Activated CD8-positive, alpha-beta memory T cell treated with anti-CD3 and anti-CD28 coated beads, Interleukin-2, amount 50 U/mL, for 24 hours (primary cell): ENCODE measurements around the gene CHRND.

Experiments used
- DNase-seq: peaks from one replicate; pipeline ENCODE4 v3.0.0-alpha.2; 2020; ENCODE audit errors: extremely low read depth

Gene CHRND

DNA sequence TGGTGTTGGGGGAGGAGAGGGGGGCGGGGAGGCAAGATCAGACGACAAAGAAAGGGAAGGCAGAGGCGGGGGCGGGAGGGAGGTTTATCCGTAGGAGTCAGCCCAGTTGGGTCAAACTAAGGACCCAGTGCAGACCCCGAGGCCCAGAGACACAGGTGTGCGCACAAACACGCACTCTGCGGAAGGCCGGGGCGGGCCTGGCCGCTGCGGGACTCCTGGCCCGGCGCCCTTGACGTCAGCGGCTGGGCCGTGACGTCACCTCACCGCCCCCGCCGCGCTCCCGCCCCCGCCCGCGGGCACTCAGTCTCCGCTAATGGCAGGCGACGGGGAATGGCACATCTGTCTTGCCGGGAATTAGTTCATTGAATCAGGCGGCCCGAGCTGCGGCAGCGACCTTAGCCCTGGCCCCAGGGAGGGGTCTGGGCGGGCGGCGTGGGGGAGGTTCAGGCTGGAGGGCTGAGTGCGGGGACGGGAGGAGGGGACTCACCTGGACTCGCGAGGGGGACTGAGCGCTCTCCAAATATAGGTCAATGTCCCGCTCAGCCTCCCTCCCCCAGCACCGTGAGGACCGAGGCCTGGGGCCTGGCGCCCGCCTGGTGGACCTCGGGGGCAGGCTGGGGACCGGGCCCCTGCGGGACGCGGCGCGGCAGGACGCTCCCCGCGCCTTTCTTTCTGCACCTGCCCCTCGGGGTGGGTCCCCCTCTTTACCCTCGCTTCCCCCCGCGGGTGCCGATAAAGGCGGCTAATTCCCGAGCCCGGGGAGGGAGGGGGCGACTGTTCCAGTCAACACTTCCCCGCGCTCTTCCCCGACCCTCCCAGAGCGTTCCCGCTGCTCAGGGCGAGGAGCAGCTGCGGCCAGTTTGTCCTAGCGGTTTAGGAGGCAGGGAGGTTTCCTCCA is 22.8 kb upstream of the CHRND start:
- DNase-seq = no peak

- DNase-seq = no peak
Observed at GRCh38 chr2:232503809-232504323, 22.1 kb upstream of the CHRND start.

- no peak for DNase-seq
Observed at GRCh38 chr2:232504438-232504837, 21.5 kb upstream of the CHRND start.

DNA sequence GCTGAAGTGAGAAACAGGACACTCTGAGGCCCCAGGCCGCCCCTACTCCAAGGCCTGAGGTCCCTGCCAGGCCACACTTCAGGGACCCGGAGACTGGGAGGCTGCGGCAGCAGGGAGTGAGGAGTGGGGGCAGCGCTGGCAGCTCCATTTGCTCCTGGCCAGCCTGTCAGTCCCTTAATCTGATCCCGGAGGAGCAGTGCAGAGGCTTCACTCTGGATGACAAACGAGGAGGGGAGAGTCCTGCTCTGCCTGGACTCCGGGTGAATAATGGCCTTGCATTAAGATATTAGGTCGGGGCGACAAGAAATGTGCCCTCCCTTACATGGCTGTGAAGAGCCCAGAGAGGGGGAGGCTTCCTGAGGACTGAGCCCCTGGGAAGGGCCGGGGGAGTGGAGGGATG is 20.1 kb upstream of the CHRND start:
- no peak for DNase-seq

- no peak for DNase-seq
Observed at GRCh38 chr2:232506709-232507108, 19.3 kb upstream of the CHRND start.

- DNase-seq = no peak
Observed at GRCh38 chr2:232508251-232508650, 17.7 kb upstream of the CHRND start.

GRCh38 chr2:232511336-232511890 is 14.5 kb upstream of the CHRND start:
- no peak for DNase-seq

DNA sequence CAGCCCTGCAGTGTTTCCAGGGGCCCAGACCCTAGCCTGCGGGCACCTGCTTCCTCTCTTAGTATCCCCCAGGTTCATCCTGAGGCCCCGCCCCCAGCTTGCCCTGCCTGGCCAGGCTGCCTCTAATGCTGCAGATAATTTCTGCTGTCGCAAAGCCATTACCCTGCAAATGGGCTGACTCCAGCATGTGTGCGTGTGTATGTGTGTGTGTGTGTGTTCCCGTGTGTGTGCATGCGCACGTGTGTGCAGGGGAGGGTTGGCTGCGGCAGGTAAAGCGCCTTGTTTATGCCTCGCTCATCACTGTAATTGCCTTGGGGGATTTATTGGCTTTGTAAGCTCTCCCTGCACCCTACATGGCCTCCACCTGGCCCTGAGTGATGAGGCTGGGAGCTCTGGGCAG is 13.4 kb upstream of the CHRND start:
- DNase-seq = no peak

DNA sequence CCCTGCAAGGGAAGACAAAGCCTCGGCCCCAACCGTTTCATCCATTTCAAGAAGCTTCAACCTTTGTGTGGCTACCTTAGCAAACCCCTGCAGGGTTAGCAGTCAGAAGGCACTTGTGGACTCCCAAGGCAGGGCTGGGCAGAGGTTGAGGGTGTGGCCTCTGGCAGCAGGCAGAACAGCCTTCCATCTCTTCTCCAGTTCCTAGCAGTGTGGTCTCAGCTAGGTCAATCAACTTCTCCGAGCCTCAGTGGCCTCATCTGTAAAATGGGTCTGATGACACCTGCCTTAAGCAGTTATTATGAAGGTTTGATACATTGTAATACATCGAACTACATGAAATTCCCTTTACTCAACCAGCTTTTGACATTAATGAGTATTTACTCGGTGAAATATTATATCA is 12.6 kb upstream of the CHRND start:
- no peak for DNase-seq

- no peak for DNase-seq
Observed at GRCh38 chr2:232515639-232516038, 10.3 kb upstream of the CHRND start.

DNA sequence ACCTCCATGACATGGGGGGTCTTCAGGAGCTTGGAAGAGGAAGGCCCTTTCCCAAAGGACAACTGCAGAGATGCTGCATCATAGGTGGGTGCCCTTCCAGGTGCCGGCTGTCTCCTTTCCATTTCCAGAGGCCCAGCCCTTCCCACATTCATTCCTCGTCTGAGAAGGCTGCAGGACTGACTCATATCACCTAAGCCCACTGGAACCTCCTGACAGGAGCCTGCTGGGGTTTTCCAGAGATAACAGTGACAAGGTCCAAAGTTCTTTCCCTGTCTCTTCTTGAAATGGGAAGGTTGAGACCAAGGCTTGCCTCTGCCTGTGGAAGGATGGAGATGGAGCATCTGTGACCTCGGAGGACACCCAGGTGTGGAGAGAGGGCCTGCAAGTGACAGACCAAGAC is 9.4 kb upstream of the CHRND start:
- no peak for DNase-seq

- no peak for DNase-seq
Observed at GRCh38 chr2:232518844-232519243, 7.1 kb upstream of the CHRND start.

- no peak for DNase-seq
Observed at GRCh38 chr2:232519581-232520438, 6.2 kb upstream of the CHRND start, which contains the start of gene PRSS56. Gene PRSS56 (plus strand): TSS chr2:232520388. CDS start chr2:232520599, 211 bp downstream.

GRCh38 chr2:232520489-232520888 is 5.5 kb upstream of the CHRND start:
- no peak for DNase-seq

DNA sequence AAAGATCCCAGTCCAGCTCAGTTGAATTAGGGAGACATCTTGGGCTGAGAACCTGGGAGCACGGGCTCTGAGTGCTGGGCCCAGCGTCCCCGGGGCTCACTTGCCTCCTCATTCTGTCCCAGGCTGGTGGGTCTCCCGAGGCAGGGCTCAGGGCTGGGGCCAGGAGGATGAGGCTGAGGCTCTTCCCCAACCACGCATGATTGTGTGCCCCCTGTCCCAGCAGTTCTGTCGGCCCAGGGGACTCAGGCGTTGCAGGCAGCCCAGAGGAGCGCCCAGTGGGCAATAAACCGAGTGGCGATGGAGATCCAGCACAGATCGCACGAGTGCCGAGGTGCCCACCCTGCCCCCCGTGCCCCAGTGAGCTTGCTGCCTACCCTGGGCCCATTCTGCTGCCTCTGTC is 4.9 kb upstream of the CHRND start:
- DNase-seq = no peak

- no peak for DNase-seq
Observed at GRCh38 chr2:232521959-232522622, 3.9 kb upstream of the CHRND start.

DNA sequence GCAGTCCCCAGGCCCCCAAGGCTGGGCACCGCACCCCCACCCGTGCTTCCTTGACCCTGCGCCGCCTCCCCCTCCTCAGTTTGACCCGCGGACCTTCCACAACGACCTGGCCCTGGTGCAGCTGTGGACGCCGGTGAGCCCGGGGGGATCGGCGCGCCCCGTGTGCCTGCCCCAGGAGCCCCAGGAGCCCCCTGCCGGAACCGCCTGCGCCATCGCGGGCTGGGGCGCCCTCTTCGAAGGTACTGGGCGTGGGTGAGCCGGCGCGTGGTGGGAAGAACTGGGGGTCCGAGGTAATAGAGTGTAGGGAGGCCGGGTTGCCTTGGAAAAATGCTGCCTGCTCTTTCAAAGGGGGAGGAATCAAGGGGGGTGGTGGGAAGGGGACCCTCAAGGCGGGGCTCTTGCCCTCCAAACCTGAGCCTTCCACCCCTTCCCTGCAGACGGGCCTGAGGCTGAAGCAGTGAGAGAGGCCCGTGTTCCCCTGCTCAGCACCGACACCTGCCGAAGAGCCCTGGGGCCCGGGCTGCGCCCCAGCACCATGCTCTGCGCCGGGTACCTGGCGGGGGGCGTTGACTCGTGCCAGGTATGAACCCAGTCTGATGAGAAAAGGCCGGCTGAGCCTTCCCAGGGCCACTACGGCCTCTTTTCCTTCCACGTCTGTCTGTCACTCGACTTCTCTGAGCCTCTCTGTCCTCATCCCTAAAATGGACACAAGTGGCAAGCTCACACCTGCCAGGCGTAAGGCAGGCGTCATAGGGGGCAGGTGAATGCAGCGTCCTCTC is 3.1 kb upstream of the CHRND start:
- no peak for DNase-seq

- DNase-seq = no peak
Observed at GRCh38 chr2:232523402-232523681, 2.6 kb upstream of the CHRND start.

- no peak for DNase-seq
Observed at GRCh38 chr2:232523682-232524597, 2.0 kb upstream of the CHRND start.

DNA sequence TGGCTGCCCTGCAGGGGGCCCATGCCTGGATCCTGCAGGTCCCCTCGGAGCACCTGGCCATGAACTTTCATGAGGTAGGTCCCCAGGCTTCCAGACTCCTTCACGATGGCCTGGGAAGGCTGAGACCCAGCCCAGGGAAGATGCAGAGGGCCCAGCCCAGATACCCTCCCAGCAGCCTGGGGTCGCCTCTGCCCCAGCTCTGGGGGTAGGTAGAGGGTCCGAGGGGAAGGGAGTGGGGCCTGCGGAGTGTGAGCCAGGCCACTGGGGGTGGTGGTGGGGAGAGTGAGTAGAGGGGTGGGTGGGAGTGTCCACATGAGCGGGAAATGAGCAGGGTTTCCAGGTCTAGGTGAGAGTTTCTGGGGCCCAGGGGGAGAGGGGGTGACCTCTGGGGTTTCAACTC is 1.2 kb upstream of the CHRND start:
- no peak for DNase-seq
